HG03196 (cell line): ENCODE data around the gene DAGLA.

Experiments used
- ATAC-seq: cut with Tn5 transposase; IDR thresholded peaks from one replicate; pipeline ENCODE4 v1.9.1; 2021; ENCODE audit not compliant: unreplicated experiment

The DAGLA gene

DNA sequence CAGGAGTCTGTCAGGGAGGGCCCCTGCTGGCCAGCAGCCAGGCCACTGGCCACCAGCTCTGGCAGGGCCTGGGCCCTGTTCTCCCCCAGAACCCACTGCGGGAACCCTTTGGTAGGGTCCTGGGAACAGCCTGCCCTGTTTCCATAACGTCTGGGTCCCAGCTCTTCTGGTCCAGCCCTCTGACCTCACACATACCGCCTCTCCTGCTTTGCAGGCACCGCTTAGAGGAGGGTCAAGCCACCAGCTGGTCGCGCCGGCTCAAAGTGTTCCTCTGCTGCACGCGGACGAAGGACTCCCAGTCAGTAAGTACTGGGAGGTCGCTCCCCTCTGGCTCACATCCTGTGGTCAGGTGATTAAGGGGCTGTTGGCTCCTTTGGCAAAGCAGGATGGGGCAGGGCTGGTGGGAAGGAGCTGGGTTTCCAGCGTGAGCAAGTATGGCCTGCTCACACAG lies 45.6 kb downstream of the DAGLA start:
- no peak for ATAC-seq

DNA sequence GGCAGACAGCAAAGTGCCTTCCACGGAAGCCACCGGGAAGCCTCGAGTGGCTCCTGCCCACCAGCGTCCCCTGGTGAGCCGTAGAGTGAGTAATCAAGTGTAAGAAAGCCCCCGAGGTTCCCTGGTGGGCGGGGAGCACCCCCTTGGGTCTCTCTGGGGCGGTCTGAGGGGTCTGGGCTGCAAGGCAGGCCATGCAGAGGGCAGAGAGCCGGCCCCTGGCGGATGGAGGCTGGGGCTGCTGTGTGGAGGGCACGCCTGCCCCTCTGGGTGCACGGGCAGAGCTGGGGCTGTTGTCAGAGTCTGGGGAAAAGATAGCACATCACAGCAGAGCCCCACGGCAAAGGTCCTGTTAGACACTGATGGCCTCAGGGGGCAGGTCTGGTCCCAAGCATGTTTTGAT lies 46.6 kb downstream of the DAGLA start:
- ATAC-seq: no peak

DNA sequence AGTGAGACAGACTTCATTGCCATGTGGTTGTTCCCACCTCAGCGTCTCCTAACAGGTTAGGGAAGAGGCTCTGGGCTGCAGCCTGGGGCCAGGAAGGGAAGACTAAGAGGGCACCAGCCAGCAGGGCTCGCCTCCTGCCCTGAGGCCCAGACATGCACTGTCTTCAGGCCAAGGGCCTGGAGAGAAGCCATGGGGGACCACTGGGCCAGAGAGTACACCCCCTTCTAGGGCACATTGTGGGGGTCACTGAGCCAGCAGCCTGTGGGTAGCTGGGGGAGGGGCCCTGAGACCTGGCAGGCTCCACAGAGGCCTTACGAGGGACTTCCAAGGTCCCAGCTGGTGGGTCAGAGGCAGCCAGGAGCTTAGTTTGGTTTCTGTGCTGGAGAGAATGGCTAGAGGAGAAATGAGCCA lies 47.2 kb downstream of the DAGLA start:
- ATAC-seq: no peak

DNA sequence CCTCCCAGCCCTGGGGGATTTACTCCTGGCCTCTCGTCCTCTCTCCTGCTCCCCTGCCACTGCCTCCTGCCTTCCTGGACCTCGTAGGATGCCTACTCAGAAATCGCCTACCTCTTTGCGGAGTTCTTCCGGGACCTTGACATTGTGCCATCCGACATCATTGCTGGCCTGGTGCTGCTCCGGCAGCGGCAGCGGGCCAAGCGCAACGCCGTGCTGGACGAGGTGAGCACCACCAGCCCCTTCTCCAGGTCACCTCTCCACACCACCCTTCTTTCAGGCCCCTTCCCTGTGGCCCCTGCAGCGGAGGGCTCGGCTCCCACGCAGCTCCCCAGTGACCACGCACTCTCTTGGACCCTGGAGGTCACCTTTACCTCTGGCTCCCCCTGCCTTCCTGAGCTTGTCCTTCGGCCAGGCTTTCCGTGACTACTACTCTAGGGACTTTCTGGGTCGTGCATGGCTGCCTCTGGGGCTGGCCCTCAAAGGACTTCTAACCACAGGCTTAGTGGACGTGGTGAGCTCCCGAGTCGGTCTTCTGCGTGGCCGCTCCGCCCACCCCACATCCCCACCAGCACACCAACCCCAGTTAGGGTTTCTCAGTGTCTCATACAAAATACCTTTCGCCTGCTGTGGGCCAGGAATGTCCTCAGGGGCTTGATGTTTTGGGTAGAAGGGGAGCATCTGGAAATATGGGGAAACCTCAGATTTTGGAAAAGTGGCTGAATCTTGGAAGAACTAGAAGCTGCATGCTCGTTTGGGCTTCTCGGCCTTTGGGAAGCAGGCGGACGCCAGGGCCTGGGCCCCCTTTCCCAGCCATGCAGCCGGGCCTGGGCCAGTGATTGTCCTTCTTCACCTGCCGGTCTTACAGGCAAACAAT lies 48.1 kb downstream of the DAGLA start:
- no peak for ATAC-seq

DNA sequence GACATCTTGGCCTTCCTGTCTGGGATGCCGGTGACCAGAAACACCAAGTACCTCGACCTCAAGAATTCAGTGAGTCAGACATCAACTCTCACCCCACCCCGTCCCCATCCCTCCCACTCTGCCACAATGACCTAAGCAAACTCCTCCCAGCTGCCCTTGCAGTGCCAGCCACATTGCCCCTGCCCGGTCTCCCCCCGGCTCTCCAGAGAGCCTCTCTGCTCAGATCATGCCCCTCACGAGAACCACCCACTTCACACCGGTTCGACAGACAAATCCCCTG lies 48.7 kb downstream of the DAGLA start:
- ATAC-seq: no peak

DNA sequence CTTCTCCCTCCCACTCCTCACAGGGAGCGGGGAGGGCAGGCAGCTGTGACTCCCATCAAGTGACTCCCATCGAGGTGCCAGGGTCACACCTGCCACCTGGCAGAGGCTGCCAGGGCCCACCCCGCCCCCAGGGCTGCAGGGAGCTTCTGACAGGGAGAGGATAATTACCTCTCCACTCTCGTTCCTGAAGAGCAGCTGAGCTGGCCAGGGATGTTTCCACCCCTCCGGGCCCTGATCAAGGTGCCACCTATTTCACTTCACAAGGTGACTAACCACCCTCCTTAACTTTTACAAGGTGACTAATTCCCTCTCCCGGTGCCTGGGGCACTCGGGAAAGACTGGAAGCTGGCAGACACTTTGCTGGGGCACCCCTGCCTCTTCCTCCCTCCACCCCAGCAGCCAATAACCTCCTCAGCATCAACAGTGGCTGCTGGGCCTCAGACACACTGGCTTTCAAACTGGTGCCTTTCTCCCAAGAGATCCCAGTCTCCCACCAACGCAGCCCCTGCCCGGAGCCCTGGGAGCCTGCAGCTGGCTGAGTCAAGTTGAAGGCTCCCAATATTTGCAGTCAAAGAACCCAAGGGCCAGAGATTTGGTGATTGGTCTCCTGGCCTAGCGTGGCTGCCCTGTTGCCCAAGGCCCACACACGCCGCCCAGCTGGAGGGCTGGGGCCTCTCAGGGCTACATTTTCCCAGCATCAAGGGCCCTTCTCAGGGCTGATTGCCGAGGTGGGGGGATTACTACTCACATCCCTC lies 50.2 kb downstream of the DAGLA start:
- ATAC-seq: no peak

DNA sequence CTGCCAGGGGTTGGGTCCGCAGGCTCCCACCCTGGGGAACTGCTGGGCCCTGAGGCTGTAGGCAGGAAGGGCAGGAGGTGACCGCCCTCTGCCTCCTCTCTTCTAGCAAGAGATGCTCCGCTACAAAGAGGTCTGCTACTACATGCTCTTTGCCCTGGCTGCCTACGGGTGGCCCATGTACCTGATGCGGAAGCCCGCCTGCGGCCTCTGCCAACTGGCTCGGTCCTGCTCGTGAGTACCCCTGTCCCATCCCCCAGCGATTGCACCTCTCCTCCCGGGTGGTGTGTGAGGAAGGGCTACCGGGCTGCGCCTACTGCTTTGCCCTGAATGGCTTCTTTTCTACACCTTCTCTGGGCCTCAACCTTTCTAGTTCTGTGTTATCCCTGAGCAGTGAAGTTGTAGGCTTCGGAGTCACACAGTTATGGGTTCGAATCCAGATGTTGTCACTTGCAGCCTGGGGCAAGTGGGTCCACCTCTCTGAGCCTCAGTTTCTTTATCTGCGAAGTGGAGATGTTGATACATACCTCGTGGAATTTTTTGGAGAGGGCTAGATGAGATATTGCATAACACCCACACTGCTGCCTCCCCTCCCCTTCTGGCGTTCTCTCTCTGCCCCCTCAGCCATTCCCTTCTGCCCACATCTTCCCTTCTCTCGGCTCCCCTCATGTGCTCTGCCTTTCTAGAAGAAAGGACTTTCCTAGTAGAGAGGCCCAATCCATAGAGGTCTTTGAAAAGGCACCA lies 51.2 kb downstream of the DAGLA start:
- ATAC-seq: no peak

DNA sequence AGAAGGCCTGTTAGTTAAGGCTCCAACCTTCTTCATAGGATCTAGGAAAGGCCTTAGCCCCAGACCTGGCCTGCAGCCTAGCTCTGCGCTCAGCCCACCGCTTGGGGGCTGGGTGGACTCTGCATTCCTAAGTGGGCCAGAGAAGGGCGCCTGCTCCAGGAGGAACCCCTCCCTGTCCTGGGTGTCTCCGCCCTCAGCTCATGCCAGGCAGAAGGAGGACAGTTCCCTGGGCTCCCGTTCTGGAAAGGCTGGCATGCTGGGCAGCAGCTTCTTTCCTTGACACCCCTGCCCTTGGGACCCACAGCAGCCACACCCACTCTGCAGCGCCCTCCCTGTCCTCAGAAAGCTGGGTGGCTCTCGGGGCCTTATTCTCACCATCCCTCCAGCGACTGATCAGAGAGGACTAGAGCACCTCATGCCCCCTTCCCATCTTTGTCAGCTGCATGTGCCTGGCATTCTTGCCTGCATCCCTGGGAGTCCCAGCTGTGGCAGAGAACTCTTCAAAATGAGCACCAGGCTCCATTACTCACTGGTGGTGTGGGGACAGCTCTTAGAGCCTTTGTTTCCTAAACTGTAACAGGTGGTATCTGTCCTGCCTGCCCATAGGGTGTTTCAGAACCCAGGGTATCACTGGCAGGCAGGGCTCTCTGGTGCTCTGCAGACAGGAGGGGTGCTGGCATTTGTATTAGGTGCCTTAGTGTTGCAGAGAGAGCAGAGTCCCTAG lies 51.9 kb downstream of the DAGLA start:
- no peak for ATAC-seq

DNA sequence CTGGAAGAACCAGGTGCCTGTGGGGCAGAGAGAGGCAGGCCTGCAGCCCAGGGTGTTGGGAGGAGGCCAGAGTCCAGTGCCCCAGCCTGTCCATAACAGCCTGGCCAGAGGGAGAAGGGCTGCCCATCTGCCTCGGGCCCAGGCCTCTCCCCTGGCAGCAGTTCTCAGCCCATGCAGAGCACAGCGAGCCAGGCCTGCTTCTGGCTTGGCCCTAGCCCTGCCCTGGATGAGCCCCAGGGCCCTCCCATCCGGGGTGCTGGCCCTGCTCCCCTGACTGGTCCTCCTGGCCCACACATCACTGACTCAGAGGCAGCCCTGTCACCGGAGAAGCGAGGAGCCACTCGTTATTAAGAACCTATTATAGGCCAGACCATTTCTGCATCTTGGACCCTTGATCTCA lies 52.5 kb downstream of the DAGLA start:
- no peak for ATAC-seq

DNA sequence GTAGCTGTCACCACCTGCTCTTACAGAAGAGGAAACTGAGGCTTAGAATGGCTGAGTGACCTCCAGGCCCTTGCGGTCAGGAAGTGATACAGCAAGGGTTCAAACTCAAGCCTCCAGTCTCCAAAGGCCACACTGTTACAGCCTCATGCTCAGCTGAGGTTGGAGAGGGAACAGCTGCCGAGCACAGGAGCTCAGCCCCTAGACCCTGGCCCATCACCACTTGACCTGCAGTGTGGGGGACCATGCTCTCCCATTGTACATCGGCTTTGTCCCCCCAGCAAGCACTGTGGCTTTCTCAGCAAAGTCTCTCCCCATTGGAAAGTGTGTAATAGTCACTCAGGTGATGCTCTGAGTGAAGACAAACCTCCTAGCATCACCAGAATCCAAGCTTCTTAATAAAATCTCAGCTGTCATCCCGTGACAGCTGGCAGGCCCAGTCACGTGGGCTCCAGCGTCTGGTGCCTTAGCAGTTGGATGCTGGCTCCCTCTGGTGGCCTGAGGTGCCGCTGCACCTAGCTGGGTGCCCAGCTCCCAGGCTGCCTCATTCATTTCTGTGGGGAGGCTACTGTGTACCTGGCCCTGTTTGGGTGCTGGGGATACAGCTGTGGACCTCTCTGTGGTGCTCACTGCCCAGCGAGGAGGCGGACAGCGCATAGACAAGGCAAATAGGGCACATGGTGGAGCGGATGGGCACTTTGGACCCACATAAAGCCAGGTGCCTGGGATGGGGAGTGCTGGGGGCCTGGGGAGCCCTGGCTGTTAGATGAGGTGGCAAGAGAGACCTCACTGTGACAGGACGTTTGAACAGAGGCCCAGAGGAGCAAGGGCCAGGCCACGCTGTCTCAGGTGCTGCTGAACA lies 53.2 kb downstream of the DAGLA start:
- peak; percentile 60 for ATAC-seq

DNA sequence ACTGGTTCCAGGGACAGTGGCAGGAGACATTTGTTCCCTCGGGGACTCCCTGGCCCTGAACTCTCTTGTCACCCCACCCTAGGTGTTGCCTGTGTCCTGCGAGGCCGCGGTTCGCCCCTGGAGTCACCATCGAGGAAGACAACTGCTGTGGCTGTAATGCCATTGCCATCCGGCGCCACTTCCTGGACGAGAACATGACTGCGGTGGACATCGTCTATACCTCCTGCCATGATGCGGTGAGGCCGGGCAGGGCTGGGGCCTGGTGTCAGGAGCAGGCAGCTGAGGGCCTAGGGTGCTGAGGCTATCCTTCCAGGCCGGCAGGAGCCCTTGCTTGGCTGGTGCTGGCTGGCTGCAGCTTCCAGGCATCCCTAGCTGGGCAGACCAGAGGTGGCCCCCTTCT lies 54.6 kb downstream of the DAGLA start:
- no peak for ATAC-seq

DNA sequence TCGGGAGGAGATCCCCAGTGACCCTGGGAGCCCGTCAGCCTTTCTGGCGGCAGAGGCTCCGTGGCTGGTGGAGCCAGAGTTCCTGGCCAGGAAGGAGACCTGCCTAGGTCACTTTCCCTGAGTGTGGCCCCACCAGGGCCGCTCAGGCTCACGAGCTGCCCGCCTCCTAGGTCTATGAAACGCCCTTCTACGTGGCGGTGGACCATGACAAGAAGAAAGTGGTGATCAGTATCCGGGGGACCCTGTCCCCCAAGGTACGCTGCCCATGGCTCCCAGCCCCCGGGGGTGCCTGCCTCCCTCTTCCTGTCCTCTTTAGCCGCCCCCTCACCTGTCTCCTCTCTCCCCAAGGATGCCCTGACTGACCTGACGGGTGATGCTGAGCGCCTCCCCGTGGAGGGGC lies 55.2 kb downstream of the DAGLA start:
- ATAC-seq: no peak

DNA sequence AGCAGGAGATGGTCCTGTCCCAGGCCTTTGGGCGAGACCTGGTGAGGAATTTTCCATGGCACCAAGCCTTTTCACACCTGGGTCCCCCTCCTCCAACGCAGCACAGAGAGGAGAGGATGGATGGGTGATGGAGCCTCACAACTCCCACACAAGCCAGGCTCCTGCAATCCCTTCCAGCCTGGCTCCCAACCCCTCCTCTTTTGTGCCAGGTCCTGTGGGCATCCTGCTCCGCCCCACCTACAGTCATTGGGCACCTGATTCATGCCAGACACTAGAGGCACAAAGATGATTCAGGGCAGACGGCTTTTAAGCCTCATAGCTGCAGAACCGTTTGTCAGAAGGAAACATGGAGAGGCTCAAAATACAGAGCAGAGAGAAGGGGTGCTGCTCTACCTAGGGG lies 56.1 kb downstream of the DAGLA start:
- ATAC-seq: no peak

DNA sequence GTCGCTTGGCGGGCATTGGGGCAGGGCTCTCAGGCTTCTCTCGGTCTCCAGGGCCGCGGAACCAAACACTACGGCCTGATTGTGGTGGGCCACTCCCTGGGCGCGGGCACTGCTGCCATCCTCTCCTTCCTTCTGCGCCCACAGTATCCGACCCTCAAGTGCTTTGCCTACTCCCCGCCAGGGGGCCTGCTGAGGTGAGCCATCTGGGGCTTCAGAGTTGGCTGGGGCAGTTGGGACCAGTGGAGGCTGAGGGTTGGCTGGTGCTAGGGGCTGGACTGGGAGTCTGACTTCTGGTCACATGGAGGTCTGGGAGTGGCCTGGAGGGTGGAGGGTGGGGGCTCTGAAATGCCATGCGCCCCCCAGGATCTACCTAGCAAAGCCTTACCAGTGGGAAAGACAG lies 56.9 kb downstream of the DAGLA start:
- ATAC-seq: no peak

DNA sequence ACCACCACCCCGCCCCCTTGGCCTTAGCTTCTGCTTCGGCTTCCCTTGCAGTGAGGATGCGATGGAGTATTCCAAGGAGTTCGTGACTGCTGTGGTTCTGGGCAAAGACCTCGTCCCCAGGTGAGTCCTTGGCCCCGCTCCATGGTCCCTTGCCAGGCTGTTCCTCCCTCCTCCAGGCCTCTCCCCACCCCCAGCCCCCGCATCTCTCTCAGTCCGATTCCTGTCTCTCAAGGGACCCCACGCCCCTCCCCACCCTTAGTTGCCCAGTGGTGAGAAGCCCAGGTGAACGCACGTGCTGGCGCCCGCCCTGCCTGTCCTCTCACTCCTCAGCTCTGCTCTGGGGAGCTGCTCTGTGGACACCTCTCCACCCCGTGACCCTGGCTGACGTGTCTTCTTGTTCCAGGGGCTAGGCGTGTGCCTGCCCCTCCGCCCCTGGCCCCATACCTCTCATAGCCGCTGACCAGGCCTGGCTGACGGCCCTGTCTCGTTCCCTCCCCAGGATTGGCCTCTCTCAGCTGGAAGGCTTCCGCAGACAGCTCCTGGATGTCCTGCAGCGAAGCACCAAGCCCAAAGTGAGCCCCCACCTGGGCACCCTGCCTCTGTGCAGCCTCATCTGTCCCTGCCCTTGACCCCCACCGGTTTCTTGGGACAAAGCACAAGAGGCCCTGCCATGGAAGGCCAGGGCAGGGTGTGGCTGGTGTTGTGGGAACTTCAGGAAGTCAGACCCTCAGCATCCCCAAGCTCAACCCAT lies 57.6 kb downstream of the DAGLA start:
- no peak for ATAC-seq

DNA sequence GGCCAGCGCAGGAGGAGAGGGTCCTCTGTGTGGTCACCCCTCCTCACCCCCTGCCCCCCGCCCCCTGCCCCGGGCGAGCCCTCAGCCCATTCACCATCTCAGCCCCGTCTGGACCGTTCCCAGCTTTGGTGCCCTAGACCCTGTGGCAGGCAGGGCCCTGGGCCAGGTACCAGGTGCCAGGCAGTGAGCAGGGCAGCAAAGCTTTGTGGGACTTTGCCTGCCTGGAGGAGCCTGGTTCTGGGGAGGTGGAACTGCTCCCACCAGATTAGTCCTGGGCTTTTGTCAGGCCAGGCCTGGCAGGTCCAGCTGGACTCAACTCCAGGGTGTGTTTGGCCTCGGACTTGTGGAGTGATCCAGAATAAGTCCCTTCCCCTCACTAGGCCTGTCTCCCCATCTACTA lies 58.6 kb downstream of the DAGLA start:
- ATAC-seq: no peak

DNA sequence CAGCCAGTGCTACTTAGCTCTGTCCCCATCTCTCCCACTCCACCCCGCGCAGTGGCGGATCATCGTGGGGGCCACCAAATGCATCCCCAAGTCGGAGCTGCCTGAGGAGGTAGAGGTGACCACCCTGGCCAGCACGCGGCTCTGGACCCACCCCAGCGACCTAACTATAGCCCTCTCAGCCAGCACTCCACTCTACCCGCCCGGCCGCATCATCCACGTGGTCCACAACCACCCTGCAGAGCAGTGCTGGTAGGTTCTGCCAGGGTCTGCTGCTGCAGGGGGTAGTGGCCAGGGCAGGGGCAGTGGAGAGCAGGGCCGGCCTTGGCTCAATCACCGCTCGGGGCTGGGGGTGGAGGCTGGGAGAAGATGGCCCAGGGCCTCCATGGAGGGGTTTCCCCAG lies 59.2 kb downstream of the DAGLA start:
- ATAC-seq: no peak

DNA sequence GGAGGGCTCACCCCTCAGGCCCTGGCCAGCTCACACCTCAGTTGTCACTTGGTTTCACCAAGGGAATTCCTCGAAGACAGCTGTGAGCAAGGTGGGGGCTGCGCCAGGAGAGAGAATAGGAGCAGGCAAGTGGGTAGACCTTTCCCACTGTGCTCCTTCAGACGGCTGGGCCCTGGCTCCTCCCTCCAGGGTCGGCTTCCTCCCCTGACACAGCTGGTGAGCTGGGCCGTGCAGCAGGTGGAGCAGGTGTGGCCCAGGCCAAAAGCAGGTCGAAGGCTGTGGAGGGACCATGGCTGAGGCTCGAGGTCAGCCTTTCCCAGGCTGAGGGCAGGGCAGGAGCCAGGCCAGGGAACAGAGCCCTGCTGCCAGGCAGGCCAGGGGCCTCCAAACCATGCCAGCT lies 59.8 kb downstream of the DAGLA start:
- ATAC-seq: no peak

DNA sequence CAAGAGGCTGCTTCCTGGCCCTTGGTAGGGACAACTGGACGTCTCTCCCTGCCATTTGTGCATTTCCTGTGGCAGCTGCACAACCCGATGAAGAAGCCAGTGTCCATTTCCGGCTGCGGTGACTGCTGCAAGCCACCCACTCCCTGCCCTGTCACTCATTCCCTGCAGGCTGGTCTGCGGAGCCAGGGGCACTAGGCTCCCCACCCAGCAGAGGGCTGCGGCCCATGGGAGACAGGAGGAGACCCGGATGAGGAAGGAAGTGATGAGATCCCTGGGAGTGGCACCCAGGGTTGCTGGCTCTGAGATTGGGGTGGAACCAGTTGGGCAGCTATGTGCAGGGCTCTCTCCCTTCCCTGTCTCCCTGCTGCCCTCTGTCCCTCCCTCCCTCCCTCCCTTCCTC lies 62.2 kb downstream of the DAGLA start:
- ATAC-seq: no peak
